HepG2 (cell line): Measurements from ENCODE around the gene SNX4. TPM values are rescaled to one million over a fixed set of nuclear protein-coding genes. Genes with fewer than 3 reads are reported as not detected.

Source experiments
- ATAC-seq: fragments of 200-7000 bp; cut with Tn5 transposase; 3 replicates; pipeline ENCODE4 v1.9.1; 2020; ENCODE audit warnings: mild to moderate bottlenecking, moderate library complexity
- BruUV-seq: library from RNA; stranded (reverse); fragments of 400-500 nt; replicated peaks from 2 replicates; lab custom pipeline; 2021; lab: Mats Ljungman, UMichigan
- CTCF ChIA-PET: fragments of 300-600 bp; formaldehyde crosslinking; extraction: SDS; loops from one replicate; lab custom pipeline; 2021; ENCODE audit warnings: low total read pairs, inconsistent platforms, low intra/inter-chr PET ratio; lab: Yijun Ruan, JAX
- POLR2A ChIA-PET: fragments of 350-600 bp; sonication (Branson Sonifier 250); formaldehyde crosslinking; loops from one replicate; lab custom pipeline; 2020; ENCODE audit warnings: antibody characterized with exemption, inconsistent platforms; lab: Yijun Ruan, JAX
- DNase-seq: peaks from one replicate; pipeline ENCODE4 v3.0.0-alpha.2; 2015; ENCODE audit warnings: low spot score
- FAIRE-seq: peaks from 3 replicates; lab custom pipeline; 2011; peaks lifted over from hg19 to GRCh38; lab: Jason Lieb, UNC
- H2AFZ ChIP-seq: one replicate; pipeline ENCODE4 v1.6.1; 2011; ENCODE audit warnings: low read length, inconsistent platforms
- H3K27ac ChIP-seq: fragments of 300-600 bp; 3 replicates; pipeline ENCODE4 v1.8.0; 2011; ENCODE audit warnings: mixed run types, mild to moderate bottlenecking, mixed read lengths, low read length, inconsistent platforms; ENCODE audit not compliant: insufficient read depth; ENCODE audit errors: extremely low read length
- H3K27me3 ChIP-seq, 2 experiments: fragments of 200-600 bp in 1 of 2; 2 replicates in 1 of 2; 3 replicates in 1 of 2; pipeline versions ENCODE4 v1.6.0 to v1.8.0; 2011; ENCODE audit warnings: low read length in 2 of 2, mild to moderate bottlenecking in 2 of 2, moderate library complexity in 2 of 2, inconsistent platforms in 1 of 2; ENCODE audit not compliant: insufficient read depth in 2 of 2, control insufficient read depth in 1 of 2
- H3K36me3 ChIP-seq, 2 experiments: fragments of 200-600 bp in 1 of 2; replicated peaks in 1 of 2; 2 replicates in 1 of 2; 3 replicates in 1 of 2; pipeline versions ENCODE4 v1.5.1 to v1.8.0; 2011; ENCODE audit warnings: low read length in 2 of 2, inconsistent platforms in 1 of 2; ENCODE audit not compliant: insufficient read depth in 2 of 2, control insufficient read depth in 1 of 2
- H3K4me1 ChIP-seq: 2 replicates; pipeline ENCODE4 v1.5.1; 2012; ENCODE audit warnings: low read length, inconsistent platforms; ENCODE audit not compliant: insufficient read depth
- H3K4me2 ChIP-seq: 2 replicates; pipeline ENCODE4 v1.6.0; 2011; ENCODE audit warnings: low read depth, low read length, inconsistent platforms
- H3K4me3 ChIP-seq, 3 experiments: fragments of 200-600 bp in 1 of 3; sonication (generic), shearing (Covaris generic) in 1 of 3; replicated peaks in 1 of 3; 2 replicates each; pipeline ENCODE4 v1.5.1; 2011 to 2016; ENCODE audit warnings: low read length in 3 of 3, inconsistent platforms in 2 of 3, low read depth in 2 of 3, mild to moderate bottlenecking in 2 of 3, control low read depth in 1 of 3, mixed read lengths in 1 of 3; ENCODE audit not compliant: insufficient read depth in 1 of 3
- H3K79me2 ChIP-seq: one replicate; pipeline ENCODE4 v1.6.1; 2011; ENCODE audit warnings: low read length, inconsistent platforms; ENCODE audit not compliant: insufficient read depth
- H3K9ac ChIP-seq: 2 replicates; pipeline ENCODE4 v1.6.0; 2011; ENCODE audit warnings: mild to moderate bottlenecking, low read depth, low read length, inconsistent platforms; ENCODE audit not compliant: insufficient read depth
- H3K9me3 ChIP-seq: 2 replicates; pipeline ENCODE4 v1.5.1; 2012; ENCODE audit warnings: mild to moderate bottlenecking, low read length
- H4K20me1 ChIP-seq: 2 replicates; pipeline ENCODE4 v1.6.0; 2011; ENCODE audit warnings: inconsistent platforms, mild to moderate bottlenecking, low read length, moderate library complexity; ENCODE audit not compliant: insufficient read depth
- CCDC6 ChIP-seq: sonication (generic); formaldehyde crosslinking; IDR thresholded peaks from 2 replicates; pipeline ENCODE4 v1.8.1; 2022; ENCODE audit warnings: mild to moderate bottlenecking, missing genetic modification reagents, moderate library complexity
- EEA1 ChIP-seq: sonication (generic); formaldehyde crosslinking; IDR thresholded peaks from 2 replicates; pipeline ENCODE4 v1.5.1; 2020; ENCODE audit warnings: mild to moderate bottlenecking, missing genetic modification reagents, borderline replicate concordance
- EP300 ChIP-seq, 3 experiments: sonication (generic) in 1 of 3; formaldehyde crosslinking in 1 of 3; IDR thresholded peaks; 2 replicates each; pipeline versions ENCODE4 v1.5.1 to v1.6.1; 2011 to 2020; ENCODE audit warnings: low read depth in 2 of 3, low read length in 2 of 3, borderline replicate concordance in 1 of 3, improper control_type of control experiment in 1 of 3, mild to moderate bottlenecking in 1 of 3, missing genetic modification reagents in 1 of 3, moderate library complexity in 1 of 3
- GATA4 ChIP-seq: sonication (generic); IDR thresholded peaks from 2 replicates; pipeline ENCODE4 v1.6.1; 2016; ENCODE audit warnings: antibody characterized with exemption, low read depth, borderline replicate concordance
- HOXA7 ChIP-seq: sonication (generic); formaldehyde crosslinking; IDR thresholded peaks from 2 replicates; pipeline ENCODE4 v1.8.1; 2022; ENCODE audit warnings: mild to moderate bottlenecking, missing genetic modification reagents, moderate library complexity
- MED1 ChIP-seq: sonication (generic); formaldehyde crosslinking; IDR thresholded peaks from 2 replicates; pipeline ENCODE4 v1.4.0; 2020; ENCODE audit warnings: missing genetic modification reagents
- NFATC3 ChIP-seq: sonication (generic); formaldehyde crosslinking; IDR thresholded peaks from 2 replicates; pipeline ENCODE4 v1.5.1; 2020; ENCODE audit warnings: mild to moderate bottlenecking, missing genetic modification reagents
- SRSF4 ChIP-seq: fragments of 200-400 bp; formaldehyde crosslinking; IDR thresholded peaks from one replicate; pipeline ENCODE4 v1.6.1; 2018; ENCODE audit warnings: mild to moderate bottlenecking, low read depth, low read length, moderate library complexity; ENCODE audit not compliant: poor library complexity, severe bottlenecking
- TEF ChIP-seq: sonication (generic); formaldehyde crosslinking; IDR thresholded peaks from 2 replicates; pipeline ENCODE4 v1.5.0; 2020; ENCODE audit warnings: missing genetic modification reagents
- ZNF225 ChIP-seq: sonication (generic); formaldehyde crosslinking; IDR thresholded peaks from 2 replicates; pipeline ENCODE4 v1.4.0; 2020; ENCODE audit warnings: mild to moderate bottlenecking, missing genetic modification reagents
- ZNF234 ChIP-seq: sonication (generic); formaldehyde crosslinking; conservative IDR thresholded peaks from 2 replicates; pipeline ENCODE4 v1.5.1; 2020; ENCODE audit warnings: mild to moderate bottlenecking, missing genetic modification reagents
- ZNF34 ChIP-seq: sonication (generic); formaldehyde crosslinking; IDR thresholded peaks from 2 replicates; pipeline ENCODE4 v1.4.0; 2020; ENCODE audit warnings: mild to moderate bottlenecking, missing genetic modification reagents, borderline replicate concordance
- ZSCAN31 ChIP-seq: sonication (generic); formaldehyde crosslinking; IDR thresholded peaks from 2 replicates; pipeline ENCODE4 v1.5.0; 2020; ENCODE audit warnings: low read depth, mild to moderate bottlenecking, missing genetic modification reagents
- whole genome bisulfite sequencing: methylation state at CpG from one replicate; pipeline ENCODE4 v1.1.6; 2017; ENCODE audit warnings: low lambda C conversion rate; 5-methylcytosine and 5-hydroxymethylcytosine counted together
- in situ Hi-C: cut with HindIII; loops from 2 replicates; pipeline ENCODE4 v1.10.0; 2017; ENCODE audit warnings: low pct_unique_long_range_greater_than_20kb; ENCODE audit not compliant: extremely low pct_ligation_motif_present
- intact Hi-C: fragments of 100-400 bp; cut with micrococcal nuclease; formaldehyde crosslinking; loops from one replicate; pipeline ENCODE4 v1.10.0; 2022; ENCODE audit not compliant: unreplicated experiment
- polyA plus RNA-seq, 8 experiments: library from polyadenylated mRNA; depleted of rRNA in 3 of 8; stranded (reverse) in 7 of 8; unstranded in 1 of 8; fragments of >200 nt; fragmentation: Illumina TruSeq in 4 of 8; extraction: Trizol in 4 of 8; gene quantifications; 2 replicates each; pipeline versions ENCODE4 v1.2.1 to v1.2.3, GENCODE V29; 2011 to 2016; ENCODE audit warnings: low read depth in 4 of 8, missing spikeins in 1 of 8, mixed read lengths in 1 of 8; ENCODE audit not compliant: insufficient read depth in 1 of 8
- total RNA-seq, 5 experiments: library from RNA; depleted of rRNA; stranded (reverse); fragments of >200 nt; fragmentation: Illumina TruSeq; extraction: Trizol; gene quantifications; 2 replicates each; pipeline ENCODE4 v1.2.3, GENCODE V29; 2016; ENCODE audit warnings: low read depth in 1 of 5
- TF ChIP-seq, protein P1 (sequence below): sonication (generic); formaldehyde crosslinking; IDR thresholded peaks from 2 replicates; pipeline ENCODE4 v1.5.0; 2020; ENCODE audit warnings: mild to moderate bottlenecking, missing genetic modification reagents, borderline replicate concordance
- TF ChIP-seq, protein P2 (sequence below): sonication (generic); formaldehyde crosslinking; IDR thresholded peaks from 2 replicates; pipeline ENCODE4 v1.8.1; 2023; ENCODE audit warnings: mild to moderate bottlenecking, moderate library complexity, missing genetic modification reagents

SNX4 gene
- total and polyA plus RNA-seq, 2 of the 13 experiments (the other 11 are each of a cell fraction or from before 2014, with no cell fraction given): 18.1 to 73.6 TPM

- CTCF ChIA-PET: no interaction called here
- TF ChIP-seq ZSCAN31 (CRISPR knock-in tag) (no peak), EP300 (IDR thresholded peaks at IDR 0.05; ENCODE audit: low read depth in 2 of 2, low read length in 2 of 2) (no peak), EP300 (CRISPR knock-in tag; IDR thresholded peaks at IDR 0.05; ENCODE audit: borderline replicate concordance) (no peak), HOXA7 (no peak), ZNF234 (CRISPR knock-in tag) (no peak), ZNF34 (CRISPR knock-in tag) (no peak), MED1 (no peak), SRSF4 (no peak), EEA1 (no peak), NFATC3 (CRISPR knock-in tag) (no peak), TEF (CRISPR knock-in tag) (no peak), CCDC6 (CRISPR knock-in tag) (no peak), GATA4 (no peak), ZNF225 (CRISPR knock-in tag) (no peak)
- TF ChIP-seq, protein P1, sequence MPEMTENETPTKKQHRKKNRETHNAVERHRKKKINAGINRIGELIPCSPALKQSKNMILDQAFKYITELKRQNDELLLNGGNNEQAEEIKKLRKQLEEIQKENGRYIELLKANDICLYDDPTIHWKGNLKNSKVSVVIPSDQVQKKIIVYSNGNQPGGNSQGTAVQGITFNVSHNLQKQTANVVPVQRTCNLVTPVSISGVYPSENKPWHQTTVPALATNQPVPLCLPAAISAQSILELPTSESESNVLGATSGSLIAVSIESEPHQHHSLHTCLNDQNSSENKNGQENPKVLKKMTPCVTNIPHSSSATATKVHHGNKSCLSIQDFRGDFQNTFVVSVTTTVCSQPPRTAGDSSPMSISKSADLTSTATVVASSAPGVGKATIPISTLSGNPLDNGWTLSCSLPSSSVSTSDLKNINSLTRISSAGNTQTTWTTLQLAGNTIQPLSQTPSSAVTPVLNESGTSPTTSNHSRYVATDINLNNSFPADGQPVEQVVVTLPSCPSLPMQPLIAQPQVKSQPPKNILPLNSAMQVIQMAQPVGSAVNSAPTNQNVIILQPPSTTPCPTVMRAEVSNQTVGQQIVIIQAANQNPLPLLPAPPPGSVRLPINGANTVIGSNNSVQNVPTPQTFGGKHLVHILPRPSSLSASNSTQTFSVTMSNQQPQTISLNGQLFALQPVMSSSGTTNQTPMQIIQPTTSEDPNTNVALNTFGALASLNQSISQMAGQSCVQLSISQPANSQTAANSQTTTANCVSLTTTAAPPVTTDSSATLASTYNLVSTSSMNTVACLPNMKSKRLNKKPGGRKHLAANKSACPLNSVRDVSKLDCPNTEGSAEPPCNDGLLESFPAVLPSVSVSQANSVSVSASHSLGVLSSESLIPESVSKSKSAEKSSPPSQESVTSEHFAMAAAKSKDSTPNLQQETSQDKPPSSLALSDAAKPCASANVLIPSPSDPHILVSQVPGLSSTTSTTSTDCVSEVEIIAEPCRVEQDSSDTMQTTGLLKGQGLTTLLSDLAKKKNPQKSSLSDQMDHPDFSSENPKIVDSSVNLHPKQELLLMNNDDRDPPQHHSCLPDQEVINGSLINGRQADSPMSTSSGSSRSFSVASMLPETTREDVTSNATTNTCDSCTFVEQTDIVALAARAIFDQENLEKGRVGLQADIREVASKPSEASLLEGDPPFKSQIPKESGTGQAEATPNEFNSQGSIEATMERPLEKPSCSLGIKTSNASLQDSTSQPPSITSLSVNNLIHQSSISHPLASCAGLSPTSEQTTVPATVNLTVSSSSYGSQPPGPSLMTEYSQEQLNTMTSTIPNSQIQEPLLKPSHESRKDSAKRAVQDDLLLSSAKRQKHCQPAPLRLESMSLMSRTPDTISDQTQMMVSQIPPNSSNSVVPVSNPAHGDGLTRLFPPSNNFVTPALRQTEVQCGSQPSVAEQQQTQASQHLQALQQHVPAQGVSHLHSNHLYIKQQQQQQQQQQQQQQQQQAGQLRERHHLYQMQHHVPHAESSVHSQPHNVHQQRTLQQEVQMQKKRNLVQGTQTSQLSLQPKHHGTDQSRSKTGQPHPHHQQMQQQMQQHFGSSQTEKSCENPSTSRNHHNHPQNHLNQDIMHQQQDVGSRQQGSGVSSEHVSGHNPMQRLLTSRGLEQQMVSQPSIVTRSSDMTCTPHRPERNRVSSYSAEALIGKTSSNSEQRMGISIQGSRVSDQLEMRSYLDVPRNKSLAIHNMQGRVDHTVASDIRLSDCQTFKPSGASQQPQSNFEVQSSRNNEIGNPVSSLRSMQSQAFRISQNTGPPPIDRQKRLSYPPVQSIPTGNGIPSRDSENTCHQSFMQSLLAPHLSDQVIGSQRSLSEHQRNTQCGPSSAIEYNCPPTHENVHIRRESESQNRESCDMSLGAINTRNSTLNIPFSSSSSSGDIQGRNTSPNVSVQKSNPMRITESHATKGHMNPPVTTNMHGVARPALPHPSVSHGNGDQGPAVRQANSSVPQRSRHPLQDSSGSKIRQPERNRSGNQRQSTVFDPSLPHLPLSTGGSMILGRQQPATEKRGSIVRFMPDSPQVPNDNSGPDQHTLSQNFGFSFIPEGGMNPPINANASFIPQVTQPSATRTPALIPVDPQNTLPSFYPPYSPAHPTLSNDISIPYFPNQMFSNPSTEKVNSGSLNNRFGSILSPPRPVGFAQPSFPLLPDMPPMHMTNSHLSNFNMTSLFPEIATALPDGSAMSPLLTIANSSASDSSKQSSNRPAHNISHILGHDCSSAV (CRISPR knock-in tag): no peak
- TF ChIP-seq, protein P2, sequence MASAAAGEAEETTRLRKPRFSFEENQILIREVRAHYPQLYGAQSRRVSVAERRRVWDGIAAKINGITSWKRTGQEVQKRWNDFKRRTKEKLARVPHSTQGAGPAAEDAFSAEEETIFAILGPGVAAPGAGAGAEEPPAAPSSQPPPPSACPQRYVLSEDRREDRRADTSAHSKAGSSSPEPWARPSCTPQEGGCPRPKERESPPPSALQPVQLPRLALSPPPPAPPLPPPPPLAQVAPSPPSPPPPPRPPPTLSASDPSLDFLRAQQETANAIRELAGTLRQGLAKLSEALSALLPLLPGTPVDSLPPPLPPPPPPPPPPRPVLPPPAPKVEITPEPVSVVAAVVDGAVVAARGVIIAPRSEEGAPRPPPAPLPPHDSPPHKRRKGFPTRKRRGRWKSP (CRISPR knock-in tag): no peak
Measured at GRCh38 chr3:125470671-125471070, 49.3 kb downstream of the SNX4 start.

More at GRCh38 chr3:125470671-125471070, 49.3 kb downstream of the SNX4 start:
- ATAC-seq (no peak), FAIRE-seq (no peak), DNase-seq (no peak)
- Histone ChIP-seq H2AFZ (no peak overlapping the region), H3K79me2 (no peaks in the 10 kb centered on the region), H3K9ac (no peak overlapping the region), H3K4me1 (0 out of 2 replicates have a peak, but pooled peaks cover 5% of the 10 kb centered on the region), H3K4me3 (no peak overlapping the region), H3K4me2 (no peak overlapping the region), H3K27me3 (no peaks in the 10 kb centered on the region), H3K9me3 (no peaks in the 10 kb centered on the region), H3K36me3 (peaks cover 9 to 38% of the 10 kb centered on the region in 2 experiments; a peak in 4 of 5 replicates), H4K20me1 (no peaks in the 10 kb centered on the region), H3K27ac (no peak overlapping the region)
- intact Hi-C loops (no loop called here), in situ Hi-C loops (no loop called here)
- WGBS: 35% methylated on average over 1 of the region's 1 CpG
- no TSS peak for BruUV-seq
- POLR2A ChIA-PET: interaction anchor here (0.7 kb wide), 1 partner anchor 41 kb away, joined by 3 read pairs; no protein-coding TSS in a partner anchor
